ENCODE data around the gene NEBL.

NEBL gene

GRCh38 chr10:20785174-20785573 is 111.9 kb downstream of the NEBL start:
- Histone ChIP-seq H3K36me3 (no peaks in the 10 kb centered on the region), H3K27me3 (no peaks in the 10 kb centered on the region), H3K27ac (no peak overlapping the region), H3K9me3 (no peaks in the 10 kb centered on the region), H3K4me3 (ENCODE audit: low read depth in 1 of 2, low read length in 1 of 2) (no peak overlapping the region), H3K4me1 (ENCODE audit: control insufficient read depth in 1 of 2, insufficient read depth in 1 of 2, low read depth in 1 of 2, low read length in 1 of 2) (no peaks in the 10 kb centered on the region)
- TF ChIP-seq CTCF (IDR thresholded peaks at IDR 0.05) = no peak

GRCh38 chr10:20778008-20778757 is 118.9 kb downstream of the NEBL start:
- no peak for TF ChIP-seq CTCF (IDR thresholded peaks at IDR 0.05)
- Histone ChIP-seq H3K4me3 (ENCODE audit: low read depth in 1 of 2, low read length in 1 of 2) (no peak overlapping the region), H3K36me3 (no peaks in the 10 kb centered on the region), H3K4me1 (ENCODE audit: control insufficient read depth in 1 of 2, insufficient read depth in 1 of 2, low read depth in 1 of 2, low read length in 1 of 2) (no peaks in the 10 kb centered on the region), H3K27ac (no peak overlapping the region), H3K9me3 (no peaks in the 10 kb centered on the region), H3K27me3 (no peaks in the 10 kb centered on the region)

- H3K4me3 ChIP-seq (ENCODE audit: low read depth in 1 of 2, low read length in 1 of 2) = no peak overlapping the region
- H3K27ac ChIP-seq = no peak overlapping the region
- no peaks in the 10 kb centered on the region for H3K4me1 ChIP-seq (ENCODE audit: control insufficient read depth in 1 of 2, insufficient read depth in 1 of 2, low read depth in 1 of 2, low read length in 1 of 2)
- TF ChIP-seq CTCF (IDR thresholded peaks at IDR 0.05) = no peak
- no peaks in the 10 kb centered on the region for H3K9me3 ChIP-seq
- no peaks in the 10 kb centered on the region for H3K27me3 ChIP-seq
- no peaks in the 10 kb centered on the region for H3K36me3 ChIP-seq
Measured at GRCh38 chr10:20776384-20777118, 120.6 kb downstream of the NEBL start.

GRCh38 chr10:20771051-20771450 is 126.1 kb downstream of the NEBL start:
- H3K27ac ChIP-seq = no peak overlapping the region
- H3K4me3 ChIP-seq (ENCODE audit: low read depth in 1 of 2, low read length in 1 of 2) = no peak overlapping the region
- no peaks in the 10 kb centered on the region for H3K4me1 ChIP-seq (ENCODE audit: control insufficient read depth in 1 of 2, insufficient read depth in 1 of 2, low read depth in 1 of 2, low read length in 1 of 2)
- TF ChIP-seq CTCF (IDR thresholded peaks at IDR 0.05) = no peak
- no peaks in the 10 kb centered on the region for H3K27me3 ChIP-seq
- H3K36me3 ChIP-seq = no peaks in the 10 kb centered on the region
- no peaks in the 10 kb centered on the region for H3K9me3 ChIP-seq

- no peak for TF ChIP-seq CTCF (IDR thresholded peaks at IDR 0.05)
Measured at GRCh38 chr10:20769481-20769880, 127.6 kb downstream of the NEBL start.

More at GRCh38 chr10:20769481-20769880, 127.6 kb downstream of the NEBL start:
- Histone ChIP-seq H3K27me3 (no peaks in the 10 kb centered on the region), H3K36me3 (no peaks in the 10 kb centered on the region), H3K4me1 (ENCODE audit: control insufficient read depth in 1 of 2, insufficient read depth in 1 of 2, low read depth in 1 of 2, low read length in 1 of 2) (no peaks in the 10 kb centered on the region), H3K4me3 (ENCODE audit: low read depth in 1 of 2, low read length in 1 of 2) (no peak overlapping the region), H3K27ac (no peak overlapping the region), H3K9me3 (no peaks in the 10 kb centered on the region)
